Gastrocnemius medialis (tissue), 4 donors: ENCODE data around the gene VEGFA. TPM values are rescaled to one million over a fixed set of nuclear protein-coding genes. Genes with fewer than 3 reads are reported as not detected.

ENCODE experiments used
- ATAC-seq, 2 donors: fragments of 150-250 bp; one replicate each; pipeline ENCODE4 v1.9.1; 2016
- DNase-seq, 2 donors: peaks; one replicate each; pipeline ENCODE4 v3.0.0-alpha.2; 2019
- H3K27ac ChIP-seq, 4 donors: fragments of 200-600 bp; sonication (generic); 1 replicate in 1 of 4; 2 replicates in 3 of 4; pipeline ENCODE4 v1.5.1; 2016 to 2018; ENCODE audit warnings: mild to moderate bottlenecking in 2 of 4, moderate library complexity in 1 of 4
- H3K27me3 ChIP-seq, 3 donors: fragments of 200-600 bp; sonication (generic) in 2 of 3; 1 replicate in 1 of 3; 2 replicates in 2 of 3; pipeline versions ENCODE4 v1.5.1 to v1.6.0; 2016 to 2019; ENCODE audit warnings: mild to moderate bottlenecking in 1 of 3, moderate library complexity in 1 of 3
- H3K36me3 ChIP-seq, 2 donors: fragments of 200-600 bp; sonication (generic) in 1 of 2; one replicate each; pipeline ENCODE4 v1.5.1; 2017 to 2018
- H3K4me1 ChIP-seq, 2 donors: fragments of 200-600 bp; sonication (generic) in 1 of 2; one replicate each; pipeline ENCODE4 v1.5.1; 2016 to 2017; ENCODE audit warnings: mild to moderate bottlenecking in 2 of 2
- H3K4me3 ChIP-seq, 4 donors: fragments of 200-600 bp; sonication (generic) in 3 of 4; 1 replicate in 1 of 4; 2 replicates in 3 of 4; pipeline ENCODE4 v1.5.1; 2016 to 2019; ENCODE audit warnings: mild to moderate bottlenecking in 2 of 4
- H3K9me3 ChIP-seq, 3 donors: fragments of 200-600 bp; sonication (generic) in 2 of 3; 1 replicate in 1 of 3; 2 replicates in 2 of 3; pipeline ENCODE4 v1.5.1; 2016 to 2019
- POLR2A ChIP-seq, 2 donors: fragments of 450-650 bp; IDR thresholded peaks; one replicate each; pipeline ENCODE4 v1.6.1; 2017; ENCODE audit warnings: antibody characterized with exemption in 2 of 2, mild to moderate bottlenecking in 2 of 2, moderate library complexity in 2 of 2
- in situ Hi-C, 4 donors: fragments of 200-750 bp; cut with MboI; loops; one replicate each; pipeline versions ENCODE4 v1.15.0 to v1.8.0; 2017; ENCODE audit warnings: low sequenced_read_pairs in 4 of 4
- intact Hi-C: fragments of 100-400 bp; cut with DNase I; formaldehyde crosslinking; loops from one replicate; pipeline ENCODE4 v1.15.1; 2023; ENCODE audit warnings: low total_unique reads
- total RNA-seq, 4 donors: library from RNA; depleted of rRNA; stranded (reverse); fragments of >200 nt; gene quantifications; one replicate each; pipeline versions ENCODE4 v1.1.0 to v1.2.3, GENCODE V29; 2016
- TF ChIP-seq, protein P1 (sequence below), 5 experiments: fragments of 450-650 bp in 3 of 5; fragments of 200-600 bp in 2 of 5; sonication (generic) in 2 of 5; IDR thresholded peaks in 4 of 5; conservative IDR thresholded peaks in 1 of 5; 1 replicate in 4 of 5; 2 replicates in 1 of 5; pipeline ENCODE4 v1.5.1; 2016 to 2019; ENCODE audit warnings: antibody characterized with exemption in 5 of 5, mild to moderate bottlenecking in 3 of 5, moderate library complexity in 3 of 5

VEGFA gene
- total RNA-seq, 4 donors from 2014 or later: 66.4 to 195 (median 149) TPM

DNA sequence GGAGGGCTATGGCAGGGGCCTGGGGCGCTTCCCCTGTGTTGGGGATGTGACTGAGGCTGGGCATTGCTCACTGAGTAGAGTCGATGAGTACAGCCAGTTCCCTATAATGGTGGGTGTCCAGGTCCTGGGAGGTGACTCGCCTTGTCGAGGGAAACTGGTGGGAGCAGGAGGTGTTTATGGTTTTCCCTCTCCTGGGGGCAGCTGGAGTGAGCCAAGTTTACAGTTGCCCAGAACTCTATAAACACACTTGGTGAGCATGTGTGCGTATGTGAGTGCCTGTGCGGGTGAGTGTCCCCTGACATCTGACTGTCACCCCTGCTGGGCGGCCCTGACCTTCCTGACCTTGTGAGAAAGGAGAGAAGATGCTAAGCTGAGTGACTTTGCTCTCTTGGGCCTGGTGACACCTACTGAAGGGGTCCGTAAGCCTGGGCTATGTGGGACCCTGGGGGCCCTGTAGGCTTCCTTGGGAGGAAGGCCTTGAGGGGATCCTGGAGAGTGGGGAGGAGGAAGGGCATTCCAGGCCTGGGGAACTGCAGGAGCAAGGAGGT lies 65.9 kb downstream of the VEGFA start:
- Histone ChIP-seq H3K36me3 (no peaks in the 10 kb centered on the region), H3K4me1 (peaks cover 4 to 15% of the 10 kb centered on the region in 2 donors), H3K9me3 (no peaks in the 10 kb centered on the region), H3K27ac (no peak overlapping the region), H3K4me3 (no peak overlapping the region), H3K27me3 (no peaks in the 10 kb centered on the region)
- TF ChIP-seq, protein P1, sequence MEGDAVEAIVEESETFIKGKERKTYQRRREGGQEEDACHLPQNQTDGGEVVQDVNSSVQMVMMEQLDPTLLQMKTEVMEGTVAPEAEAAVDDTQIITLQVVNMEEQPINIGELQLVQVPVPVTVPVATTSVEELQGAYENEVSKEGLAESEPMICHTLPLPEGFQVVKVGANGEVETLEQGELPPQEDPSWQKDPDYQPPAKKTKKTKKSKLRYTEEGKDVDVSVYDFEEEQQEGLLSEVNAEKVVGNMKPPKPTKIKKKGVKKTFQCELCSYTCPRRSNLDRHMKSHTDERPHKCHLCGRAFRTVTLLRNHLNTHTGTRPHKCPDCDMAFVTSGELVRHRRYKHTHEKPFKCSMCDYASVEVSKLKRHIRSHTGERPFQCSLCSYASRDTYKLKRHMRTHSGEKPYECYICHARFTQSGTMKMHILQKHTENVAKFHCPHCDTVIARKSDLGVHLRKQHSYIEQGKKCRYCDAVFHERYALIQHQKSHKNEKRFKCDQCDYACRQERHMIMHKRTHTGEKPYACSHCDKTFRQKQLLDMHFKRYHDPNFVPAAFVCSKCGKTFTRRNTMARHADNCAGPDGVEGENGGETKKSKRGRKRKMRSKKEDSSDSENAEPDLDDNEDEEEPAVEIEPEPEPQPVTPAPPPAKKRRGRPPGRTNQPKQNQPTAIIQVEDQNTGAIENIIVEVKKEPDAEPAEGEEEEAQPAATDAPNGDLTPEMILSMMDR (IDR thresholded peaks at IDR 0.05 in 4 of 5, conservative IDR thresholded peaks at IDR 0.05 in 1 of 5): no peak
- TF ChIP-seq POLR2A (IDR thresholded peaks at IDR 0.05): no peak
- in situ Hi-C loops: no loop called here
- no peak for DNase-seq
- intact Hi-C loops: no loop called here
- ATAC-seq: no peak

Other genes with a start within 250 kb of the VEGFA start
- 10 to 100 TPM; 11.8 to 21.8 (median 16.6) TPM for gene XPO5, start 194.2 kb upstream of the VEGFA start, total RNA-seq
- 1 to 10 TPM; 3.8 to 6.9 (median 5.3) TPM for gene POLH, start 194.0 kb upstream of the VEGFA start, total RNA-seq
- 10 to 100 TPM; 25.0 to 39.4 (median 27.1) TPM for gene GTPBP2, start 140.9 kb upstream of the VEGFA start, total RNA-seq
- 10 to 100 TPM; 25.1 to 55.4 (median 25.2) TPM for gene MAD2L1BP, start 134.4 kb upstream of the VEGFA start, total RNA-seq
- gene RSPH9, start 125.2 kb upstream of the VEGFA start, total RNA-seq: under 1 TPM in 1 of 4 donors, not detected in 3; 0.09 TPM
- 100 to 1,000 TPM; 161 to 171 (median 168) TPM for gene MRPS18A, start 82.4 kb upstream of the VEGFA start, total RNA-seq